Activated naive CD4-positive, alpha-beta T cell treated with anti-CD3 and anti-CD28 coated beads, Interleukin-2, amount 50 U/mL, for 24 hours (primary cell): ENCODE results near the gene MAN1C1.

Experiments
- H3K27ac Mint-ChIP-seq: one replicate; pipeline ENCODE4 v1.8.0; 2021; ENCODE audit warnings: mild to moderate bottlenecking, mixed read lengths
- H3K27me3 Mint-ChIP-seq: one replicate; pipeline ENCODE4 v1.8.0; 2021; ENCODE audit warnings: mixed read lengths
- H3K36me3 Mint-ChIP-seq: one replicate; pipeline ENCODE4 v1.8.0; 2021; ENCODE audit warnings: mixed read lengths
- H3K4me1 Mint-ChIP-seq: one replicate; pipeline ENCODE4 v1.8.0; 2021; ENCODE audit warnings: mixed read lengths
- H3K4me3 Mint-ChIP-seq: one replicate; pipeline ENCODE4 v1.8.0; 2021; ENCODE audit warnings: mild to moderate bottlenecking, mixed read lengths
- H3K9me3 Mint-ChIP-seq: one replicate; pipeline ENCODE4 v1.8.0; 2021; ENCODE audit warnings: mixed read lengths

The MAN1C1 gene

DNA sequence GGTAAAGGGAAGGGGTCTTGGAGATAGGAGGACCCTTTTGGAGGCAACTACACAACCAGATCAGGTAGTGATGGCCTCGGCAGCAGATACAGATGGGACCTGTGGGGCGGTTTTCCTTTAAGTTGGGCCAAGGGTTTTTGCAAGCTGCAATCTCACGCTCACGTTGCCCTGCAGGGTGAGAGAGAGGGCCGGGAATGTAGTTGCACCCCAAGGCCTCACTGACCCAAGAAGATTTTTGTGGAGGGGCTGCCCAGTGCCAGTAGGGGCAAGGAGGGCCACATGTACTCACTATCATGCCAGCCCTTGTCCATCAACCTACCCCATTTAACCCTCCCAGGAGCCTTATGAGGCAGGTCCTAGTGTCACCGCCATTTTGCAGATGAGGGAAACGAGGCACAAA, 125.7 kb downstream of the MAN1C1 start:
- no peak overlapping the region for H3K4me3 Mint-ChIP-seq
- peak overlapping the region; percentile 81 for H3K27ac Mint-ChIP-seq
- peaks cover 11% of the 10 kb centered on the region for H3K36me3 Mint-ChIP-seq
- H3K4me1 Mint-ChIP-seq: peaks cover 74% of the 10 kb centered on the region
- H3K9me3 Mint-ChIP-seq: no peaks in the 10 kb centered on the region
- no peaks in the 10 kb centered on the region for H3K27me3 Mint-ChIP-seq

GRCh38 chr1:25743164-25744139, 126.9 kb downstream of the MAN1C1 start:
- H3K27me3 Mint-ChIP-seq: no peaks in the 10 kb centered on the region
- peaks cover 67% of the 10 kb centered on the region for H3K4me1 Mint-ChIP-seq
- no peaks in the 10 kb centered on the region for H3K9me3 Mint-ChIP-seq
- peaks cover 7% of the 10 kb centered on the region for H3K36me3 Mint-ChIP-seq
- peak overlapping the region; percentile 59 for H3K27ac Mint-ChIP-seq
- H3K4me3 Mint-ChIP-seq: no peak overlapping the region

DNA sequence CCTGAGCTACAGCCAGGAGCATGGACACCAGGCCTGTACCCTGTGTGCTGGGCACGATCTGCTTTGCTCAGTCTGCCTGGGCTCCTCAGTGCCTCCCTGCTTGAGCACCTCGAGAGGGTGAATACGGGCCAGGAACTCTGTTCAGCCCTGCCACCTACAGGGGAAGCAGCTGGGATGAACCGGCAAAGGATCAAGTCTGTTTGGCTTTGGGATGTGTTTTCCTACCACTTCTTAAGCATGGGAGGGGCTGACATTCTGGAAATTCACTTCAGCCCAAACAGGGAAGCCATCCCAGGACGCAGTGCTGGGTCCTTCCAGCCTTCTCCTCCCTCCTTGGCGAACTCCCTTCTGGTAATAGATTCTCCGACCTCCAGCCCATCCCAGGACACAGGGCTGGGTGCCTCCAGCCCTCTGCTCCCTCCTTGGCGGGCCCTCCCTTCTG, 127.6 kb downstream of the MAN1C1 start:
- H3K27me3 Mint-ChIP-seq: no peaks in the 10 kb centered on the region
- peaks cover 63% of the 10 kb centered on the region for H3K4me1 Mint-ChIP-seq
- H3K9me3 Mint-ChIP-seq: no peaks in the 10 kb centered on the region
- H3K27ac Mint-ChIP-seq: peak overlapping the region; percentile 60
- H3K4me3 Mint-ChIP-seq: no peak overlapping the region
- H3K36me3 Mint-ChIP-seq: peaks cover 7% of the 10 kb centered on the region

DNA sequence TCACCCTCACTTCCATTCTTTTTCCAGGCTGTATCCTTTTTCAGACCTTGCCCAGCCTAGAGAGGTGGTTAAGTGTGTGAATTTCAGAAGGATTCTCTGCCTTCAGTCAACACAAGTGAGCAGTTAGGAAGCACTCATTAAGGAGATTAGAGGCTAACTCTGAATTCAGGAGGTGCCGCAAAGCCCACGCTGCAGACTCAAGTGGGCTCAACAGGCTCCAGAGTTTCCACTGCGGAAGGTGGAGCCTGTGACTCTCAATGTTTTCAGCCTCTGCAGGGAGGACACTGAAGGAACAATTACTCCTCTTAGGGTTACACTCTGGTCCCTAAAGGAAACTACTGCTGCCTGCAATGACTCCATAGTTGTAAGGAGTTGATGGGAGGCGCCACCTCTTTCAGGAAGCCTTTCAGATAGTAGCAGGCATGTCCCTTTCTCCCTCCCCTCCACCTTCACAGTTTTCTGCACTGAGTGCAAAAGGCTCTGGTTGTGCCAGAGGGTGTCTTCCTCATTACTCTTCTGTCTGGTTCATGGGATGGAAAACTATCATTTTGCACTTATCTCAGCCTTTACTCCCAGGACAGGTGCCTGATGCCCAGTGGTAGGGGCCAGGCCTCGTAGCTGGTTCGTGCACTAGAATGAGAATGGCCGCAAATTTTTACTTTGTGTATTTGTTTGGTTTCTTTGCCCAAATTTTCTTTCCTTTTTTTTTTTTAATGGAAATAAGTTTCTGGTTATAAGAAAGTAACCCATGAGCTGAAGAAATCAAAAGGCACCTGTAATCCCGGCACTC, 128.2 kb downstream of the MAN1C1 start:
- no peaks in the 10 kb centered on the region for H3K27me3 Mint-ChIP-seq
- H3K27ac Mint-ChIP-seq: peak overlapping the region; percentile 60
- H3K4me1 Mint-ChIP-seq: peaks cover 57% of the 10 kb centered on the region
- H3K9me3 Mint-ChIP-seq: no peaks in the 10 kb centered on the region
- peaks cover 7% of the 10 kb centered on the region for H3K36me3 Mint-ChIP-seq
- H3K4me3 Mint-ChIP-seq: no peak overlapping the region

- H3K27ac Mint-ChIP-seq: no peak overlapping the region
- H3K9me3 Mint-ChIP-seq: no peaks in the 10 kb centered on the region
- no peaks in the 10 kb centered on the region for H3K27me3 Mint-ChIP-seq
- H3K4me3 Mint-ChIP-seq: no peak overlapping the region
- peaks cover 49% of the 10 kb centered on the region for H3K4me1 Mint-ChIP-seq
- H3K36me3 Mint-ChIP-seq: peaks cover 7% of the 10 kb centered on the region
Measured at GRCh38 chr1:25746299-25747045, 129.9 kb downstream of the MAN1C1 start.

DNA sequence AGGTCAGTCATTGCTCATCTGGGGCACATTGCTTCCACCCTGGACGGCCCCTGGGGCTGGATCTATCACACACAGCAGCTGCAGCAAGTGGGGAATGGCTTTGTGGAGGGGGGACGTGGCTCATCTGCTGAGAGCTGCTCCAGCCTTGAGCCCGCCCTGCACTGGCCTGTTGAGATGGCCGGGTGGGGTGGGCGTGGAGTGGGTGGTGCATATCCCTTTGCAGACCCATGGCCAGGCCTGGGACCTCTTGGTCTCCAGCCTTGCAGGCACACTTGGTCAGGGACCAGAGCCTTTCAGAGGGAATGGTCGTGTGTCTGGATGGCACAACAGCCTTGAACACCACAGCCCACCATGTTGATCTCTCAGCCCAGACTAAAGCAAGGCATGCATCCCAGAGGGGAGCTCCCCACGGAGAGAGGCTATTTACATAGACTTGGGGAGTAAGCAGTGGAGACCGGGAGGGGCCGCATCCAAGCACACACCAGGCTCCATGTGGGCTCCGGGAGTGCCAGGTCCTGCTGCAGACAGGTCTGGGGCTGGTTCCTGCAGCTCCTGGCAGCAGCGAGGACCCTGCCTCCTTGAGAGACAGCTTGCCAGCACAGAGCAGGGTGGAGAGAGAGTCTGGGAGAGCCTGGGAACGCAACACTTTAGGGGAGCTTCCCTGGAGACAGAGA, 130.6 kb downstream of the MAN1C1 start:
- H3K27ac Mint-ChIP-seq: no peak overlapping the region
- H3K9me3 Mint-ChIP-seq: no peaks in the 10 kb centered on the region
- peaks cover 49% of the 10 kb centered on the region for H3K4me1 Mint-ChIP-seq
- no peak overlapping the region for H3K4me3 Mint-ChIP-seq
- peaks cover 5% of the 10 kb centered on the region for H3K36me3 Mint-ChIP-seq
- H3K27me3 Mint-ChIP-seq: no peaks in the 10 kb centered on the region

- Mint-ChIP-seq H3K9me3 (no peaks in the 10 kb centered on the region), H3K4me3 (no peak overlapping the region), H3K36me3 (peaks cover 5% of the 10 kb centered on the region), H3K4me1 (peaks cover 49% of the 10 kb centered on the region), H3K27me3 (no peaks in the 10 kb centered on the region), H3K27ac (no peak overlapping the region)
Measured at GRCh38 chr1:25748531-25749205, 132.1 kb downstream of the MAN1C1 start.

- H3K4me1 Mint-ChIP-seq: peaks cover 60% of the 10 kb centered on the region
- H3K36me3 Mint-ChIP-seq: peaks cover 5% of the 10 kb centered on the region
- no peak overlapping the region for H3K4me3 Mint-ChIP-seq
- peak overlapping the region; percentile 66 for H3K27ac Mint-ChIP-seq
- H3K27me3 Mint-ChIP-seq: no peaks in the 10 kb centered on the region
- H3K9me3 Mint-ChIP-seq: no peaks in the 10 kb centered on the region
Measured at GRCh38 chr1:25750923-25751605, 134.5 kb downstream of the MAN1C1 start.

DNA sequence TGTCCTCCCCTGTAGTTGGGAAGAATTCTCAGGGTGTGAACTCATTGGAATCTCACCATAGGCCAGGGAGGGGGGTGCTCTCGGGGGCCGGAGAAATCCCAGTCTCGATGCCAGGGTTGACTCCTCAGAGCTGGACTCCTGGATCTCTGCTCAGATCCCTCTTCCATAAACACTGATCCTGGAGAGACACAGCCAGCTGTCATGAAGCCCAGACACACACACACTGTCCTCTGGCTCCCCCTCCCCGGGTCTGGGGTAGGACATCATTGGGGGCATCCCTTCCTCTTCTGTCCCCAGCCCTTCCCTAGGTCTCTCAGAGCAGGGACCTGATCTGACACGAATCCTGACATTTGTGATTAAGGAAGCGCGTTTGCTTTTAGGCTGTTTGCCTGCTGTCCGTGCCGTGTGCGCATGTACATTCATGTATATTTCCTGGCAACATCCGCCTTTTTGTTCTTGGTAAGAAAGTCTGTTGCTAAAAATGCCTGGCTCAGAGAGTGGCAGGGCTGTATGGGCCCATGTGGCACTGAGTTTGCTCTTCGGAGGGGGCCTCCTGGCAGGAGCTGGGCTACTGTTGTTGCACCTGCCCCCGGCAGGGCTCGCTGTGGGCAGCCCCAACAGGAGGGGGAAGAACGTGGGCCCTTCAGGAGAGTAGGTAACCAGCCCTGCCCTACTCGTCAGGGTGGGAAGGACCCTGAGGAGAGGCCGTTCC, 138.0 kb downstream of the MAN1C1 start:
- H3K4me1 Mint-ChIP-seq: peaks cover 62% of the 10 kb centered on the region
- peak overlapping the region; percentile 86 for H3K27ac Mint-ChIP-seq
- H3K9me3 Mint-ChIP-seq: no peaks in the 10 kb centered on the region
- peak overlapping the region; percentile 21 for H3K4me3 Mint-ChIP-seq
- peaks cover 5% of the 10 kb centered on the region for H3K36me3 Mint-ChIP-seq
- H3K27me3 Mint-ChIP-seq: no peaks in the 10 kb centered on the region

DNA sequence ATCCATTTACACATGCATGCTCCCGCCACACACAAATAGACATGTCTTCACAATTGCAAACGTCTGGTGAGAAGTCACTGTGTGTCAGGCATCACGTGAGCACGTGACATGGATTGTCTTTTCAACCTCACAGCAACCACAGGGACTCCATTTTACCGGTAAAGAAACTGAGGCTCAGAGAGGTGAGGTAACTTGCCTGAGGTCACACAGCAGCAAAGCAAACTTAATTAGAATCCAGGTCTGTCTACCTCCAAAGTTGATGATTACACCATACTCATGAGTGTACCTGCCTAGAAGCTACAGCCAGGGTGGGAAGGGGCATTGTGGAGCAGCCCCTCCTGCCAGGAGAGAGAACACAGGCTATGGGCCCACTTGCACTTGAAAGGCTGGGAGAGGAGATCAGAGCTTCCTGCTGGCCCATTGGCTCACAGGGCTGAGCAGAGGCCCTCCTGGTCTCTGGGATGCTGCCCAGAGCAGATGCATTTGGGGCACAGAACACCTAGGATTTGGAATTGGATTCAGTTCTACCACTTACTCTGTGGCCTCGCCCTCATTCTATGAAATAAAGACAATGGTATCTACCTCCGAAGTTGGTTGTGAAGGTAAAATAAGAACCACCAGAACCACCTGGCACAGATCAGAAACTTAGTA, 139.0 kb downstream of the MAN1C1 start:
- Mint-ChIP-seq H3K4me1 (peaks cover 62% of the 10 kb centered on the region), H3K4me3 (peak overlapping the region; percentile 64), H3K9me3 (no peaks in the 10 kb centered on the region), H3K36me3 (peaks cover 6% of the 10 kb centered on the region), H3K27me3 (no peaks in the 10 kb centered on the region), H3K27ac (peak overlapping the region; percentile 86)

GRCh38 chr1:25756215-25756614, 139.6 kb downstream of the MAN1C1 start:
- Mint-ChIP-seq H3K36me3 (peaks cover 2% of the 10 kb centered on the region), H3K4me3 (no peak overlapping the region), H3K4me1 (peaks cover 57% of the 10 kb centered on the region), H3K27ac (peak overlapping the region; percentile 66), H3K9me3 (no peaks in the 10 kb centered on the region), H3K27me3 (no peaks in the 10 kb centered on the region)

DNA sequence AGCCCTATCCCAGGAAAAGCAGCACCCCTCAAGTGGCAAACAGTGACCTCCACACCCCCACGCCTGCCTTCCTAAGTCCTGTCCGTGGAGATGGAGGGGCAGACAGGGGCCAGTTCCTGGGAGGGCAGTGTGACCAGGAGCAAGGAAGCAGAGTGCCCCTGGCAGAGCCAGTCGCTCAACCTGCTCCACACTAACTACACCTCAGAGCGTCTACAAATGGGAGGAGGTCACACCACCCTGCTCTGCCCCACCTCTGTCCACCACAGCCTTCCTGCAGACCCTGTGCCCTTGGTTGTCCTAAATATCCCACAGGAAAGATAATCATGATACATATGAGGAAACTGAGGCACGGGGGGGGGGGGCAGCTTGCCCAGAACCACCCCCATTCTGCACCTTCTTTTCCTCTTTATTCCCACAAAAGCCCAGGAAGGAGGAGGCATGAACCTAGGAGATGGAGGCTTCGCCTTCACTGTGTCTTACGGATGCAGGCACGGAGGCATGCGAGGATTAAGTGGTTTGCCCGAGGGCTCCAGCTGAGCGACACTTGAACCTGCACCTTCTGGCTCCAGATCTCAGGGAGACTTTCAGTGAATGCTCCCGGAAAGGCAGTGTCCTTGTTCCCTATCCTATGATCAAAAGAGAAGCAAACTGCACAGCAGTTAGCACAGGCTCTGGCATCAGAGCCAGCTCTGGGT, 140.7 kb downstream of the MAN1C1 start:
- Mint-ChIP-seq H3K9me3 (no peaks in the 10 kb centered on the region), H3K27me3 (no peaks in the 10 kb centered on the region), H3K4me1 (peaks cover 46% of the 10 kb centered on the region), H3K27ac (peak overlapping the region; percentile 51), H3K36me3 (peaks cover 4% of the 10 kb centered on the region), H3K4me3 (no peak overlapping the region)

- Mint-ChIP-seq H3K4me3 (no peak overlapping the region), H3K4me1 (peaks cover 42% of the 10 kb centered on the region), H3K27ac (peak overlapping the region; percentile 23), H3K27me3 (no peaks in the 10 kb centered on the region), H3K9me3 (no peaks in the 10 kb centered on the region), H3K36me3 (peaks cover 4% of the 10 kb centered on the region)
Measured at GRCh38 chr1:25757846-25758185, 141.2 kb downstream of the MAN1C1 start.
